KMS-11 (cell line): Measurements from ENCODE around the gene FREM3.
A peak's percentile ranks its signal among the peaks of the same experiment; 100 is the strongest.

ENCODE experiments used
- H2AFZ ChIP-seq: fragments of 200-600 bp; sonication (generic); 2 replicates; pipeline ENCODE4 v1.6.1; 2016; ENCODE audit warnings: antibody characterized with exemption, mixed run types, low read depth
- H3K27ac ChIP-seq: fragments of 200-600 bp; sonication (generic); 2 replicates; pipeline ENCODE4 v1.6.1; 2016; ENCODE audit warnings: mild to moderate bottlenecking, mixed run types
- H3K27me3 ChIP-seq: fragments of 200-600 bp; sonication (generic); 2 replicates; pipeline ENCODE4 v1.6.1; 2017; ENCODE audit warnings: mild to moderate bottlenecking, low read depth, mixed run types, moderate library complexity; ENCODE audit not compliant: insufficient read depth
- H3K36me3 ChIP-seq: fragments of 200-600 bp; sonication (generic); 2 replicates; pipeline ENCODE4 v1.6.1; 2017; ENCODE audit warnings: mild to moderate bottlenecking, mixed run types; ENCODE audit not compliant: insufficient read depth
- H3K4me1 ChIP-seq: fragments of 200-600 bp; sonication (generic); 2 replicates; pipeline ENCODE4 v1.6.1; 2016; ENCODE audit warnings: mild to moderate bottlenecking, low read depth, mixed run types; ENCODE audit not compliant: poor library complexity, severe bottlenecking
- H3K4me2 ChIP-seq: fragments of 200-600 bp; sonication (generic); 2 replicates; pipeline ENCODE4 v1.7.0; 2016; ENCODE audit warnings: mild to moderate bottlenecking, mixed run types
- H3K4me3 ChIP-seq: fragments of 200-600 bp; sonication (generic); IDR thresholded peaks from 2 replicates; pipeline ENCODE4 v1.6.1; 2017; ENCODE audit warnings: low read depth, low read length, mixed read lengths; ENCODE audit not compliant: insufficient read depth
- H3K79me2 ChIP-seq: fragments of 200-600 bp; sonication (generic); 2 replicates; pipeline ENCODE4 v1.6.1; 2016; ENCODE audit warnings: low read depth, mixed run types; ENCODE audit not compliant: insufficient read depth
- H3K9ac ChIP-seq: fragments of 200-600 bp; sonication (generic); 2 replicates; pipeline ENCODE4 v1.6.1; 2016; ENCODE audit warnings: mild to moderate bottlenecking, mixed run types
- H4K20me1 ChIP-seq: fragments of 200-600 bp; sonication (generic); 2 replicates; pipeline ENCODE4 v1.6.1; 2016; ENCODE audit warnings: mild to moderate bottlenecking, mixed run types; ENCODE audit not compliant: insufficient read depth
- CTCF ChIP-seq: fragments of 200-600 bp; sonication (generic); conservative IDR thresholded peaks from 2 replicates; pipeline ENCODE4 v1.6.1; 2017; ENCODE audit warnings: low read depth, mild to moderate bottlenecking, antibody characterized with exemption, low read length, moderate library complexity, mixed read lengths

FREM3 gene

DNA sequence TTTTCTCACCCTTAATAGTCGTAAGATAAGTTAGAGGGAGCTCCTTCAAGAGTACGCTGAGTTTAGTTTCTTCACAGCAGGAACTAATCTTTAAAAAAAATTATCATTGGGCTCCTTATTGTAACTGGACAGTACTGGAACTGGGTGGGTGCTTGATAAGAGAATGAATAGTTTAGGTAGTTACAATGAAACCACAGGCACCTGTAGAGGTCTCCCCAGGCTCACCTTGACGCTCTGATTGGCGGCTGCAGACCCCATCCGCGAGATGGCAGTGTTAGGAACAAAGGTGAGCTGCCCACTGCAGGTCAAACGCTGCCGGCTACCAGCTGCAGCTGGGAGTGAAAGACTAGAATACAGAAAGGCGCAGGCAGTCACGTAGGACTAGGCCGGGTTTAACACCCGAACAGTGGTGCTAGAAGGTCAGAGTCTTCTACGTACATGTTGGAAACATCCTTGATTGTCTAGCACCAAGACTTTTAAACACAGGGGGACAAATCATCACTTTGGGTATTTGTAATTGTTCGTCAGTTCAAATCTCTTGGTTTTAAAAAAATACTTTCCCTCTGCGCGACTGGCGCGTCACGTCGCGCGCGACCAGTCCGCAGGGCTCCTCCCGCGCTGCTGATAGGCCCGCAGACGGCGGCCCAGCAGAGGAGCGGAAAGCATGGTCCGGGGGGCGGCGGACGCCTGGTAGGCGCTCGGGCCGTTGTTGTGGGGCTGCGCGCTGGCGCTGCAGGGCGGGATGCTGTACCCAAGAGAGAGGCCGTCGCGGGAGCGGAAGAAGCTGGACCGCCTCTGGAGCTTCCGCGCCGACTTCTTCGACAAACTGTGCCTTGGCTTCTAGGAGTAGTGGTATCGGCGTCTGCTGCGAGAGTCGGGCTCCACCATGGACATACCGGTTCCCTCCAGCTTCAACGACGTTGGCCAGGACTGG, 141.4 kb downstream of the FREM3 start:
- H3K4me1 ChIP-seq = no peaks in the 10 kb centered on the region
- no peaks in the 10 kb centered on the region for H3K27me3 ChIP-seq
- no peak overlapping the region for H3K4me2 ChIP-seq
- peak; percentile 37 for TF ChIP-seq CTCF
- H2AFZ ChIP-seq = peak overlapping the region; percentile 38
- H3K9ac ChIP-seq = no peak overlapping the region
- H3K27ac ChIP-seq = no peak overlapping the region
- H3K79me2 ChIP-seq = no peaks in the 10 kb centered on the region
- no peaks in the 10 kb centered on the region for H3K36me3 ChIP-seq
- H3K4me3 ChIP-seq = no peak overlapping the region
- no peaks in the 10 kb centered on the region for H4K20me1 ChIP-seq

DNA sequence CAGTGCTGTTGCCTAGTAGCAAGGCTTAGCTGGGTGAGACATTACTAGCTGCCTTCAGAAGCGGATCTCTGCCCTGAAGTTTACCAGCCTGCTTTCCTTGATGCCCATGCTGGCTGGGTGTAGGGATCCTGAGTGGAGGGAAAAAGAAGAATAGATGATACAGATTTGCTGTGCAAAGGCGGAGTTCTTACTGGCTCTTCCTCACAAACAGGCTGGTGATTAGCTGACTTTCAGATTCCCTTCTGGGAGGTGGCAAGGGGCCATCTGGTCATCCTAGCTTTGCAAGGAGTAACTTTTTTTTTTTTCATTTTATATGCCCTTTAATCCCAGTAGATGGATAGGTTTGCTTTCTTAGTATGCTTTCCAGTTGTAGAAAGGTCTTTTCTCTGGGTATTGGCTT, 142.2 kb downstream of the FREM3 start:
- Histone ChIP-seq H3K27ac (no peak overlapping the region), H3K79me2 (no peaks in the 10 kb centered on the region), H3K9ac (no peak overlapping the region), H3K27me3 (no peaks in the 10 kb centered on the region), H3K36me3 (no peaks in the 10 kb centered on the region; the same call in 1 of the 2 replicates), H3K4me1 (no peaks in the 10 kb centered on the region), H4K20me1 (no peaks in the 10 kb centered on the region), H3K4me3 (no peak overlapping the region), H2AFZ (no peak overlapping the region), H3K4me2 (no peak overlapping the region)
- no peak for TF ChIP-seq CTCF

- Histone ChIP-seq H3K36me3 (no peaks in the 10 kb centered on the region; the same call in 1 of the 2 replicates), H3K27ac (no peak overlapping the region), H3K4me3 (no peak overlapping the region), H3K4me2 (no peak overlapping the region), H2AFZ (no peak overlapping the region), H3K9ac (no peak overlapping the region), H3K4me1 (no peaks in the 10 kb centered on the region), H3K27me3 (no peaks in the 10 kb centered on the region), H3K79me2 (no peaks in the 10 kb centered on the region), H4K20me1 (no peaks in the 10 kb centered on the region)
- TF ChIP-seq CTCF = no peak
Observed at GRCh38 chr4:143555676-143556075, 144.8 kb downstream of the FREM3 start.

DNA sequence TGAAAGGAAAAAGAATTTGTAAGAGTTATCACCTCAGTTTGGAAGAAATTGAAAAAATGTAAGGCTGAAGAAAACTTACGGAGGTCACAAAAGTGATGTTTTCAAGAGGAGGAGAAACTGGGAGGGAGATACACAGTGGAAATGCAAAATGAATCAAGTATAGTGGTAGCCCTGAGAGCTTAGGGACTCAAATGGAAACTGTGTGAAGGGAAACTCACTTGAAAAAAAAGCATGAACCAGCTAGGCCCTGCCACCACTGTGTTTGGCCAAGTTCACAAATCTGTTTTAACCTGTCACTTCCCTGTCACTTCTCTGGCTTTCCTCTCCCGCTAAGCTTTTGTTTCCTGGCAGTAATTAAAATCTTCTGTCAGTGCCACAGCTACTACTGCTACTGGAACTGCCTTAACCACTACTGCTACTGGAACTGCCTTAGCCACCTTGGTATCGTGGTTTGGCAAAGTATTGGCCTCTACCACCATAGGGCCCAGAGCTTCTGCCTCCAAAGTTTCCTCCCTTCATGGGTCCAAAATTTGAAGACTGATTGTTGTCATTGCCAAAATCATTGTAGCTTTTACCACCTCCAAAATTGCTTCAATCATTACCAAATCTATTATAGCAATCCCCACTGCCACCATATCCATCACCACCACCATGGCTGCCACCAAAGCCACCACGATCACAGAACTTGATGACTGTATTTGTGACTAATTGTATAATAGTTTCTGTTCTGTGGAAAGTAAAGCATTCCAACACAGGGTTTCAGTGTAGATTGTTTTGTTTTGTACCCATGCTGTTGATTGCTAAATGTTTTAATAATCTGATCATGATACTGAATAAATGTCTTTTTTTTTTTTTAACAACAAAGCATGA, 145.5 kb downstream of the FREM3 start:
- H3K27me3 ChIP-seq = no peaks in the 10 kb centered on the region
- H2AFZ ChIP-seq = no peak overlapping the region
- no peak overlapping the region for H3K4me3 ChIP-seq
- H3K4me2 ChIP-seq = no peak overlapping the region
- no peak for TF ChIP-seq CTCF
- no peaks in the 10 kb centered on the region for H3K4me1 ChIP-seq
- no peaks in the 10 kb centered on the region for H4K20me1 ChIP-seq
- peaks cover 1% of the 10 kb centered on the region; the same call in 1 of the 2 replicates for H3K36me3 ChIP-seq
- no peak overlapping the region for H3K9ac ChIP-seq
- H3K27ac ChIP-seq = no peak overlapping the region
- no peaks in the 10 kb centered on the region for H3K79me2 ChIP-seq
